Stimulated activated CD4-positive, alpha-beta T cell treated with anti-CD3 and anti-CD28 coated beads, Interleukin-15, amount 100 ng/mL, for 48 hours (primary cell): Measurements from ENCODE around the gene GMNC.
"Not testable (repeated sequence)": the region's sequence is repeated elsewhere in the genome, so short reads cannot be mapped to it uniquely, and the experiment has no call there.

Source experiments
- DNase-seq, 2 donors: peaks; one replicate each; pipeline ENCODE4 v3.0.0-alpha.2; 2020; ENCODE audit warnings: low read depth in 2 of 2

GMNC gene

GRCh38 chr3:190862209-190863118 lies at the start of gene GMNC:
TSS of gene GMNC (minus strand) at chr3:190862694. CDS start at chr3:190862615, 79 bp downstream.
- DNase-seq = peak; percentile 6 to 22

GRCh38 chr3:190911382-190911781 lies 48.9 kb upstream of the GMNC start:
- no peak for DNase-seq

- no peak for DNase-seq
These were observed 47.4 kb upstream of the GMNC start for GRCh38 chr3:190909908-190910307.

GRCh38 chr3:190903156-190903555 lies 40.7 kb upstream of the GMNC start:
- no peak for DNase-seq

GRCh38 chr3:190902292-190902691 lies 39.8 kb upstream of the GMNC start:
- no peak for DNase-seq

- no peak for DNase-seq
These were observed 30.0 kb upstream of the GMNC start for GRCh38 chr3:190892395-190892902.

GRCh38 chr3:190886945-190887344 lies 24.5 kb upstream of the GMNC start:
- no peak for DNase-seq

- peak in 1 of 2 donors; percentile 9 for DNase-seq
These were observed 21.7 kb upstream of the GMNC start for GRCh38 chr3:190883973-190884832.

- DNase-seq = no peak
These were observed 20.6 kb upstream of the GMNC start for GRCh38 chr3:190883141-190883540.

- peak in 1 of 2 donors; percentile 5 for DNase-seq
These were observed 15.4 kb upstream of the GMNC start for GRCh38 chr3:190877925-190878324.

- not testable (repeated sequence) for DNase-seq
These were observed 13.9 kb upstream of the GMNC start for GRCh38 chr3:190876433-190876832.

- not testable (repeated sequence) for DNase-seq
These were observed 12.6 kb upstream of the GMNC start for GRCh38 chr3:190875061-190875460.

- no peak for DNase-seq
These were observed 7.6 kb upstream of the GMNC start for GRCh38 chr3:190870127-190870526.

GRCh38 chr3:190867071-190867470 lies 4.6 kb upstream of the GMNC start:
- DNase-seq = no peak

- DNase-seq = no peak
These were observed 3.3 kb upstream of the GMNC start for GRCh38 chr3:190865828-190866227.

GRCh38 chr3:190865419-190865818 lies 2.9 kb upstream of the GMNC start:
- DNase-seq = no peak

- DNase-seq = no peak
These were observed 1.5 kb upstream of the GMNC start for GRCh38 chr3:190864002-190864401.

- no peak for DNase-seq
These were observed 598 bp upstream of the GMNC start for GRCh38 chr3:190863119-190863465.

- DNase-seq = no peak
These were observed 2.0 kb downstream of the GMNC start for GRCh38 chr3:190860521-190860920.

GRCh38 chr3:190855151-190855550 lies 7.3 kb downstream of the GMNC start:
- no peak for DNase-seq

GRCh38 chr3:190854062-190854461 lies 8.4 kb downstream of the GMNC start:
- no peak for DNase-seq

GRCh38 chr3:190853464-190853863 lies 9.0 kb downstream of the GMNC start:
- no peak for DNase-seq
